Endothelial cell of umbilical vein (primary cell): ENCODE data around the gene NLGN1. TPM values are rescaled to one million over a fixed set of nuclear protein-coding genes. Genes with fewer than 3 reads are reported as not detected.

Experiments used
- BruUV-seq: library from RNA; stranded (reverse); fragments of 400-500 nt; replicated peaks from 2 replicates; lab custom pipeline; 2021; lab: Mats Ljungman, UMichigan
- CTCF ChIA-PET: fragments of 300-600, 350-600 bp; sonication (Branson Sonifier 250); formaldehyde crosslinking; loops from one replicate; lab custom pipeline; 2021; ENCODE audit warnings: antibody characterized with exemption, inconsistent platforms; lab: Charles Lee
- POLR2A ChIA-PET: fragments of 300-600, 350-600 bp; sonication (Branson Sonifier 250); formaldehyde crosslinking; loops from one replicate; lab custom pipeline; 2021; ENCODE audit warnings: antibody characterized with exemption, inconsistent platforms; lab: Charles Lee
- DNase-seq: peaks from one replicate; pipeline ENCODE4 v3.0.0-alpha.2; 2011; ENCODE audit warnings: low read depth, low spot score
- FAIRE-seq: peaks from 2 replicates; lab custom pipeline; 2011; peaks lifted over from hg19 to GRCh38; lab: Jason Lieb, UNC
- H2AFZ ChIP-seq: 2 replicates; pipeline ENCODE4 v1.6.0; 2012; ENCODE audit warnings: low read depth, low read length, control low read depth, inconsistent platforms
- H3K27ac ChIP-seq: 2 replicates; pipeline ENCODE4 v1.5.1; 2011; ENCODE audit warnings: low read depth, mild to moderate bottlenecking, control low read depth, low read length, moderate library complexity; ENCODE audit not compliant: insufficient read depth
- H3K27me3 ChIP-seq, 2 experiments: 2 replicates each; pipeline versions ENCODE4 v1.6.0 to v1.6.1; 2011; ENCODE audit warnings: low read length in 2 of 2, mixed read lengths in 1 of 2; ENCODE audit not compliant: control insufficient read depth in 2 of 2, insufficient read depth in 2 of 2
- H3K36me3 ChIP-seq, 2 experiments: 2 replicates in 1 of 2; 3 replicates in 1 of 2; pipeline ENCODE4 v1.5.1; 2011; ENCODE audit warnings: low read length in 2 of 2, mild to moderate bottlenecking in 1 of 2, moderate library complexity in 1 of 2; ENCODE audit not compliant: control insufficient read depth in 2 of 2, insufficient read depth in 2 of 2; ENCODE audit errors: extremely low read depth in 1 of 2
- H3K4me1 ChIP-seq: 3 replicates; pipeline ENCODE4 v1.5.1; 2011; ENCODE audit warnings: mild to moderate bottlenecking, low read length; ENCODE audit not compliant: control insufficient read depth, insufficient read depth; ENCODE audit errors: extremely low read depth
- H3K4me2 ChIP-seq: 2 replicates; pipeline ENCODE4 v1.6.1; 2011; ENCODE audit warnings: low read length, control low read depth, mixed read lengths; ENCODE audit not compliant: insufficient read depth
- H3K4me3 ChIP-seq, 3 experiments: fragments of 200-600 bp in 1 of 3; sonication (generic), shearing (Covaris generic) in 1 of 3; replicated peaks in 1 of 3; 2 replicates each; pipeline ENCODE4 v1.5.1; 2011 to 2016; ENCODE audit warnings: control low read depth in 3 of 3, low read length in 3 of 3, mild to moderate bottlenecking in 2 of 3, inconsistent platforms in 1 of 3, low read depth in 1 of 3, moderate library complexity in 1 of 3; ENCODE audit not compliant: insufficient read depth in 1 of 3
- H3K79me2 ChIP-seq: 2 replicates; pipeline ENCODE4 v1.6.0; 2012; ENCODE audit warnings: low read length, inconsistent platforms; ENCODE audit not compliant: control insufficient read depth, insufficient read depth
- H3K9ac ChIP-seq: replicated peaks from 2 replicates; pipeline ENCODE3; 2011; ENCODE audit warnings: low read length, control low read depth; ENCODE audit not compliant: insufficient read depth; ENCODE audit errors: extremely low read depth
- H3K9me1 ChIP-seq: replicated peaks from 3 replicates; pipeline ENCODE4 v1.6.0; 2011; ENCODE audit warnings: mild to moderate bottlenecking, low read length; ENCODE audit not compliant: control insufficient read depth, insufficient read depth; ENCODE audit errors: extremely low read depth
- H3K9me3 ChIP-seq: replicated peaks from 2 replicates; pipeline ENCODE4 v1.5.1; 2012; ENCODE audit warnings: low read length, inconsistent platforms; ENCODE audit not compliant: control insufficient read depth, insufficient read depth
- H4K20me1 ChIP-seq: replicated peaks from 2 replicates; pipeline ENCODE3; 2011; ENCODE audit warnings: mild to moderate bottlenecking, low read length; ENCODE audit not compliant: control insufficient read depth, insufficient read depth; ENCODE audit errors: extremely low read depth
- EZH2 ChIP-seq: IDR thresholded peaks from 2 replicates; pipeline ENCODE4 v1.6.1; 2012; ENCODE audit warnings: borderline replicate concordance, low read depth, mild to moderate bottlenecking, moderate library complexity, low read length, inconsistent platforms; ENCODE audit not compliant: severe bottlenecking
- GATA2 ChIP-seq: IDR thresholded peaks from 2 replicates; pipeline ENCODE4 v1.7.0; 2011; ENCODE audit warnings: low read depth, mild to moderate bottlenecking, moderate library complexity, mixed read lengths, low read length; ENCODE audit not compliant: insufficient read length, insufficient read depth
- JUN ChIP-seq: IDR thresholded peaks from 2 replicates; pipeline ENCODE4 v1.6.1; 2011; ENCODE audit warnings: borderline replicate concordance, low read depth; ENCODE audit not compliant: insufficient read length, insufficient read depth
- POLR2A ChIP-seq: IDR thresholded peaks from 2 replicates; pipeline ENCODE4 v1.6.1; 2012; ENCODE audit warnings: low read depth, mild to moderate bottlenecking, control low read depth, low read length
- POLR2AphosphoS5 ChIP-seq: IDR thresholded peaks from 2 replicates; pipeline ENCODE4 v1.6.1; 2012; ENCODE audit warnings: low read depth, mild to moderate bottlenecking, control low read depth, low read length, moderate library complexity; ENCODE audit not compliant: insufficient read depth
- dilution Hi-C: fragments of 300-500 bp; cut with MboI; formaldehyde crosslinking; loops from one replicate; pipeline ENCODE4 v1.15.0; 2019; ENCODE audit warnings: low sequenced_read_pairs; ENCODE audit not compliant: extremely low pct_ligation_motif_present
- intact Hi-C: fragments of 100-400 bp; cut with micrococcal nuclease; formaldehyde crosslinking; loops from one replicate; pipeline ENCODE4 v1.10.0; 2022
- polyA plus RNA-seq, 4 experiments: library from polyadenylated mRNA; depleted of rRNA in 3 of 4; stranded (reverse) in 3 of 4; unstranded in 1 of 4; fragments of >200 nt; gene quantifications; 2 replicates each; pipeline versions ENCODE4 v1.2.1 to v1.2.3, GENCODE V29; 2011 to 2012; ENCODE audit warnings: missing spikeins in 1 of 4
- total RNA-seq: library from RNA; stranded (reverse); gene quantifications from 2 replicates; pipeline ENCODE4 v1.2.3, GENCODE V29; 2021
- TF ChIP-seq, protein P1 (sequence below), 2 donors: IDR thresholded peaks; 1 replicate in 1 of 2; 2 replicates in 1 of 2; pipeline ENCODE4 v1.5.1; 2011; ENCODE audit warnings: low read length in 2 of 2, mild to moderate bottlenecking in 2 of 2, moderate library complexity in 2 of 2, control low read depth in 1 of 2, inconsistent platforms in 1 of 2, low read depth in 1 of 2; ENCODE audit not compliant: insufficient read depth in 1 of 2; ENCODE audit errors: extremely low read depth in 1 of 2
- TF ChIP-seq, protein P2 (sequence below): IDR thresholded peaks from 2 replicates; pipeline ENCODE4 v1.6.1; 2011; ENCODE audit not compliant: insufficient read depth, insufficient read length

NLGN1 gene
- total and polyA plus RNA-seq, 2 donors (not counting 3 experiments of a cell fraction or from before 2014, with no cell fraction given) = 7.9 to 16.3 TPM

DNA sequence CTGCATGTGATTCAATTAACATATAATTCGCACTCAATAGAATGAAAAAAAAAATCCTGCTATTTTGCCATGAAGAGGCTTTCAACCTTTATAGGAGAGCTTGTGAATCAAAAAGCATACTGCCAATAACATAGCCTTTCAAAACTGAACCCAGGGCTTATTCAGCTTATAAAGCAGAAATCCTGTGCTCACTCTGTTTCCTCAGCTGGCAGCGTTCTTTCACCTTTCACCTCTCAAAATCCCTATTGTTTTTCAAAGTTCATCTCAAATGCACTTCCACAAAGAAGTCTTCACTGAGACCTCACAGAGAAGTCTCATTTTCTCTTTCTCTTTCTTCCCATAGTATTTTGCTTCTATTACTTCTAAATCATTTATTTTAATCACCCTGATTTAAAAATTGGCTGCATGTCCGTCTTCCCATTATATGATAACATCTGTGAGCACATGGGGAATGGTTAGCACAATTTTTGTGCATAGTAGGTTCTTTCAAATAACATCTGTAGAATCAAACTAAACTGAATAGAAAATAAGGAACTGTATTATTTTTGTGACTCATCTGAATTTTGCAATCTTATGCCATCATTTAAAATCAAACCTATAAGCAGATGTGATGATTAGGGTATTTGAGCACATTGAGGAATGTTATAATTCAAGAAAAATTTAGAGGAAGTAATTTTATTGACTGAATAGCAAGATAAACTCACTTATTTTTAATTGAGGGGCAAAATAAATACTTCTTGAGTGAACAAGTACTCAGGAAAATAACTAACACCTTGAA, 373.4 kb downstream of the NLGN1 start:
- TSS peak; percentile 31 for BruUV-seq
- dilution Hi-C loops = no loop called here
- CTCF ChIA-PET = interaction anchor here (1.0 to 1.4 kb wide), 2 partner anchors 14 to 18 kb away, joined by 3 to 4 read pairs; no protein-coding TSS in a partner anchor
- FAIRE-seq = peak; percentile 59
- POLR2A ChIA-PET = no interaction called here
- intact Hi-C loops = no loop called here
- Histone ChIP-seq H3K9me1 (no peaks in the 10 kb centered on the region), H4K20me1 (no peaks in the 10 kb centered on the region), H3K36me3 (no peaks in the 10 kb centered on the region), H3K9ac (peak overlapping the region; percentile 19), H3K9me3 (no peaks in the 10 kb centered on the region), H3K27ac (peak overlapping the region; percentile 8), H3K27me3 (no peaks in the 10 kb centered on the region), H3K4me3 (no peak overlapping the region), H3K4me1 (peaks cover 12% of the 10 kb centered on the region), H2AFZ (no peak overlapping the region), H3K79me2 (no peaks in the 10 kb centered on the region), H3K4me2 (peak overlapping the region; percentile 57)
- peak; percentile 12 for TF ChIP-seq JUN
- no peak for TF ChIP-seq EZH2
- peak; percentile 89 for DNase-seq

DNA sequence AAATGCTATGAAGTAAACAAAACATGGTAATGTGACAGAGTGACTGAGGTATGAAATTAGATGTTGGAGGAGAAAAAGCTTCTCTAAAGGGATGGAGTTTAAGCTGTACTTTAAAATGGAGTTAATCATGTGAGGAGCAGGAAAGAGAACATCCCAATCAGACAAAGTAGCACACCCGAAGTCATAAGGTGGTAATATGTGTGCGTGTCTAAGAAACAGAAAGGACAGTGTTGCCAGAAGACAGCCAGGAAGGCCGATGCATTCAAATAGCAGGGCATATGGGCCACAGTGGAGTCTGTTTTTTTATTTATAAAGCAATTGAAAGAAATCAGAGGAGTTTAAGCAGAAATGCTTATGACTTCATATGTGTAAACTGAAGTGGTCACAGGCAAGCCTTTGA, 376.3 kb downstream of the NLGN1 start:
- FAIRE-seq (no peak), DNase-seq (no peak)
- H3K4me2 ChIP-seq = no peak overlapping the region
- H3K4me1 ChIP-seq = peaks cover 12% of the 10 kb centered on the region
- H4K20me1 ChIP-seq = no peaks in the 10 kb centered on the region
- BruUV-seq = no TSS peak
- no peak overlapping the region for H3K4me3 ChIP-seq
- no peak overlapping the region for H3K27ac ChIP-seq
- dilution Hi-C loops = no loop called here
- no peak overlapping the region for H2AFZ ChIP-seq
- no peaks in the 10 kb centered on the region for H3K36me3 ChIP-seq
- no peaks in the 10 kb centered on the region for H3K79me2 ChIP-seq
- intact Hi-C loops = no loop called here
- ChIA-PET POLR2A (no interaction called here), CTCF (no interaction called here)
- H3K9me1 ChIP-seq = no peaks in the 10 kb centered on the region
- no peaks in the 10 kb centered on the region for H3K27me3 ChIP-seq
- H3K9me3 ChIP-seq = no peaks in the 10 kb centered on the region
- H3K9ac ChIP-seq = no peak overlapping the region
- TF ChIP-seq POLR2A (no peak), GATA2 (no peak), EZH2 (no peak), POLR2AphosphoS5 (no peak), JUN (no peak)
- TF ChIP-seq, protein P1, sequence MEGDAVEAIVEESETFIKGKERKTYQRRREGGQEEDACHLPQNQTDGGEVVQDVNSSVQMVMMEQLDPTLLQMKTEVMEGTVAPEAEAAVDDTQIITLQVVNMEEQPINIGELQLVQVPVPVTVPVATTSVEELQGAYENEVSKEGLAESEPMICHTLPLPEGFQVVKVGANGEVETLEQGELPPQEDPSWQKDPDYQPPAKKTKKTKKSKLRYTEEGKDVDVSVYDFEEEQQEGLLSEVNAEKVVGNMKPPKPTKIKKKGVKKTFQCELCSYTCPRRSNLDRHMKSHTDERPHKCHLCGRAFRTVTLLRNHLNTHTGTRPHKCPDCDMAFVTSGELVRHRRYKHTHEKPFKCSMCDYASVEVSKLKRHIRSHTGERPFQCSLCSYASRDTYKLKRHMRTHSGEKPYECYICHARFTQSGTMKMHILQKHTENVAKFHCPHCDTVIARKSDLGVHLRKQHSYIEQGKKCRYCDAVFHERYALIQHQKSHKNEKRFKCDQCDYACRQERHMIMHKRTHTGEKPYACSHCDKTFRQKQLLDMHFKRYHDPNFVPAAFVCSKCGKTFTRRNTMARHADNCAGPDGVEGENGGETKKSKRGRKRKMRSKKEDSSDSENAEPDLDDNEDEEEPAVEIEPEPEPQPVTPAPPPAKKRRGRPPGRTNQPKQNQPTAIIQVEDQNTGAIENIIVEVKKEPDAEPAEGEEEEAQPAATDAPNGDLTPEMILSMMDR (IDR thresholded peaks at IDR 0.05; ENCODE audit: extremely low read depth in 1 of 2, insufficient read depth in 1 of 2, low read depth in 1 of 2, low read length in 2 of 2) = no peak
- TF ChIP-seq, protein P2, sequence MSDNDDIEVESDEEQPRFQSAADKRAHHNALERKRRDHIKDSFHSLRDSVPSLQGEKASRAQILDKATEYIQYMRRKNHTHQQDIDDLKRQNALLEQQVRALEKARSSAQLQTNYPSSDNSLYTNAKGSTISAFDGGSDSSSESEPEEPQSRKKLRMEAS = no peak
